ENCODE results near the gene LRR1. TPM values are rescaled to one million over a fixed set of nuclear protein-coding genes. Genes with fewer than 3 reads are reported as not detected.
A peak's percentile ranks its signal among the peaks of the same experiment; 100 is the strongest.
"Not testable (repeated sequence)": the region's sequence is repeated elsewhere in the genome, so short reads cannot be mapped to it uniquely, and the experiment has no call there.

LRR1 gene
- total RNA-seq, 1 experiment from 2014 or later = 27.3 TPM

GRCh38 chr14:49583629-49584028 lies 15.1 kb upstream of the LRR1 start:
- no peaks in the 10 kb centered on the region for H3K9me3 Mint-ChIP-seq (ENCODE audit: low read depth, unreplicated experiment)
- CTCF ChIA-PET = no interaction called here
- no TSS peak for BruUV-seq (replicated peaks)
- no peak for DNase-seq
- peaks cover 70% of the 10 kb centered on the region for H3K36me3 Mint-ChIP-seq (ENCODE audit: insufficient read depth, unreplicated experiment)
- no peaks in the 10 kb centered on the region for H3K27me3 Mint-ChIP-seq (ENCODE audit: unreplicated experiment)
- H3K4me3 Mint-ChIP-seq (ENCODE audit: low read depth, unreplicated experiment) = peak overlapping the region; percentile 91
- H3K4me1 Mint-ChIP-seq (ENCODE audit: low read depth, unreplicated experiment) = peaks cover 33% of the 10 kb centered on the region
- intact Hi-C loops (cut with micrococcal nuclease; ENCODE audit: unreplicated experiment) = no loop called here
- no peak for TF ChIP-seq CTCF (IDR thresholded peaks at IDR 0.05; ENCODE audit: unreplicated experiment)
- no peak overlapping the region for H3K27ac Mint-ChIP-seq (ENCODE audit: unreplicated experiment)

GRCh38 chr14:49584058-49584457 lies 14.7 kb upstream of the LRR1 start:
- Mint-ChIP-seq H3K4me1 (ENCODE audit: low read depth, unreplicated experiment) (peaks cover 33% of the 10 kb centered on the region), H3K27ac (ENCODE audit: unreplicated experiment) (peak overlapping the region; percentile 98), H3K4me3 (ENCODE audit: low read depth, unreplicated experiment) (peak overlapping the region; percentile 91), H3K27me3 (ENCODE audit: unreplicated experiment) (no peaks in the 10 kb centered on the region), H3K36me3 (ENCODE audit: insufficient read depth, unreplicated experiment) (peaks cover 70% of the 10 kb centered on the region), H3K9me3 (ENCODE audit: low read depth, unreplicated experiment) (no peaks in the 10 kb centered on the region)
- intact Hi-C loops (cut with micrococcal nuclease; ENCODE audit: unreplicated experiment) = no loop called here
- DNase-seq = no peak
- no TSS peak for BruUV-seq (replicated peaks)
- no peak for TF ChIP-seq CTCF (IDR thresholded peaks at IDR 0.05; ENCODE audit: unreplicated experiment)
- CTCF ChIA-PET = interaction anchor here (0.9 kb wide), 1 partner anchor 122 kb away, joined by 3 read pairs; no protein-coding TSS in a partner anchor

- H3K27me3 Mint-ChIP-seq (ENCODE audit: unreplicated experiment); H3K9me3 Mint-ChIP-seq (ENCODE audit: low read depth, unreplicated experiment); BruUV-seq (replicated peaks); intact Hi-C loops (cut with micrococcal nuclease; ENCODE audit: unreplicated experiment): not testable (repeated sequence)
- peaks cover 30% of the 10 kb centered on the region for H3K4me1 Mint-ChIP-seq (ENCODE audit: low read depth, unreplicated experiment)
- peak; percentile 31 for DNase-seq
- peak overlapping the region; percentile 91 for H3K4me3 Mint-ChIP-seq (ENCODE audit: low read depth, unreplicated experiment)
- CTCF ChIA-PET = interaction anchor here (0.9 kb wide), 1 partner anchor 123 kb away, joined by 3 read pairs; no protein-coding TSS in a partner anchor
- H3K36me3 Mint-ChIP-seq (ENCODE audit: insufficient read depth, unreplicated experiment) = peaks cover 67% of the 10 kb centered on the region
- peak overlapping the region; percentile 98 for H3K27ac Mint-ChIP-seq (ENCODE audit: unreplicated experiment)
These were observed 13.6 kb upstream of the LRR1 start for GRCh38 chr14:49584981-49585640.

GRCh38 chr14:49585803-49586672 lies 12.7 kb upstream of the LRR1 start, which contains the start of gene RPS29:
TSS of gene RPS29 (minus strand) at chr14:49586380. CDS start at chr14:49586346, 34 bp downstream.
- BruUV-seq (replicated peaks) = no TSS peak
- intact Hi-C loops (cut with micrococcal nuclease; ENCODE audit: unreplicated experiment) = no loop called here
- H3K4me3 Mint-ChIP-seq (ENCODE audit: low read depth, unreplicated experiment) = peak within 1 kb of the TSS; percentile 91
- TF ChIP-seq CTCF (IDR thresholded peaks at IDR 0.05; ENCODE audit: unreplicated experiment) = no peak
- H3K9me3 Mint-ChIP-seq (ENCODE audit: low read depth, unreplicated experiment) = no peaks in the 10 kb centered on the region
- DNase-seq = peak; percentile 97
- CTCF ChIA-PET = interaction anchor here (0.9 kb wide), 1 partner anchor 13 kb away, joined by 5 read pairs; the partner anchor contains the start of gene LRR1
- H3K4me1 Mint-ChIP-seq (ENCODE audit: low read depth, unreplicated experiment) = peaks cover 26% of the 10 kb centered on the region
- peaks cover 60% of the 10 kb centered on the region for H3K36me3 Mint-ChIP-seq (ENCODE audit: insufficient read depth, unreplicated experiment)
- H3K27me3 Mint-ChIP-seq (ENCODE audit: unreplicated experiment) = no peaks in the 10 kb centered on the region
- peak within 1 kb of the TSS; percentile 98 for H3K27ac Mint-ChIP-seq (ENCODE audit: unreplicated experiment)
